DMS53 (cell line): ENCODE results near the gene RPS2.
A peak's percentile ranks its signal among the peaks of the same experiment; 100 is the strongest.
"Not testable (repeated sequence)": the region's sequence is repeated elsewhere in the genome, so short reads cannot be mapped to it uniquely, and the experiment has no call there.

Source experiments
- DNase-seq: peaks from one replicate; lab custom pipeline; 2025; lab: John Stamatoyannopoulos, UW

RPS2 gene

DNA sequence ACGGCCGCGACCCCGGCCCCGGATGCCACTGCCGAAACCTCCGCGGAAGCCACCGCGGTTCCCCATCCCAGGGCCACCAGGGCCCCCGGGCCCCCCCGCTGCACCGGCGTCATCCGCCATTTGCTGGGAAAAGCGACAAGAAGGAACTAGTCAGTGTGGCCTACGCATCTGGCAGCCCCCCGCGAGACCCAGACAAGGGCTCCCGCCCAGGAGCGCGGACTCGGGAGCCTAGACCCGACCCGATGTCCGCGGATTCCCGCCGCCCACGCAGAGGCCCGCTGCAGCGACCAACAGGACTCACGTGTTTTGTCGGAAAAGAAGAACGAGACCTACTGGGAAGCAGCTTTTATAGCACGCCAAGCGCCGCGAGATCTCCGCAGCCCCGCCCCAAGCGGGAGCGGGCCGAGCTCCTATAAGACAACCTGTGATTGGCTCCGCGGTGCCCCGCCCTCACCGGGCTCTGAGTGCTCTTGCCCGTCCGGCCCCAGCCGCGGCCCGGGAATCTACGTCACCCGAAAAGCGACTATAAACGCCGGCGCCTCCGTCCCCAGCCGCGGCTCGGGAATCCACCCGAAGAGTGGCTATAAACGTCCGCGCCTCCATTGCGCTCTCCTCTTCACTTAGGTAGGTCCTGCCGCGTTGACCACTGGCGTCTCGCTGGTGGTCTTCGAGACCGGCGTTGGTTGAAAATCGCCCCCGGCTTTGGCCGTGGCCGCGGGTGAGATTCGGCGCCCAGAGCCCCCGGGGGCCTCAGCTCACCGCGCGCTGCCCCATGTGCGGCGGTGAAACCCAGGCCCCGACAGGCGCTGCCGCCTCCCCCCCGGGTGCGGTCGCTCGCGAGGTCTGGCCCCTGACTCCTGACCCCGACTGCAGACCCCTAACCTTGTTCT, at the start of gene RPS2:
RPS2 (minus strand) TSS at position 321 of the 890 bp plus-strand sequence; CDS start at position 120, 201 bp downstream.
- DNase-seq: peak; percentile 98

DNA sequence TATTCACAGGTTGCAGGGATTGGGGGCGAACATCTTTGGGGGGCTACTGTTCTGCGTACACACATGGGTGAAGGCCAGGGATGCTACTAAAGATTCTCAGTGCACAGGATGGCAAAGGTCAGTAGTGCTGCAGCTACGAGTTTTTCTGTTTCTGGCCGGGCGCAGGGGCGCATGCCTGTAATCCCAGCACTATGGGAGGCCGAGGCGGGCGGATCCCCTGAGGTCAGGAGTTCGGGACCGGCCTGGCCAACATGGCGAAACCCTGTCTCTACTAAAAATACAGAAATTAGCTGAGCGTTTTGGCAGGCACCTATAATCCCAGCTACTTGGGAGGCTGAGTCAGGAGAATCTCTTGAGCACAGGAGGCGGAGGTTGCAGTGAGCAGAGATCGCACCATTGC, 48.9 kb upstream of the RPS2 start:
- DNase-seq: no peak

DNA sequence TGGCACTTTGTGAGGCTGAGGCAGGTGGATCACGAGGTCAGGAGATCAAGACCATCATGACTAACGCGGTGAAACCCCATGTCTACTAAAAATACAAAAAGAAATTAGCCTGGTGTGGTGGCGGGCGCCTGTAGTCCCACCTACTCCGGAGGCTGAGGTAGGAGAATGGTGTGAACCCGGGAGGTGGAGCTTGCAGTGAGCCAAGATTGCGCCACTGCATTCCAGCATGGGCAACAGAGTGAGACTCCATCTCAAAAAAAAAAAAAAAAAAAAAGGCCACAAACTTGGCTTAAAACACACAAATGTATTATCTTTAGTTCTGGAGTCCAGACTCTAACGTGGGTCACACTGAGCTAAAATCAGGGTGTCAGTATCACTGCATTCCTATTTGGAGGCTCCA, 47.1 kb upstream of the RPS2 start:
- not testable (repeated sequence) for DNase-seq

DNA sequence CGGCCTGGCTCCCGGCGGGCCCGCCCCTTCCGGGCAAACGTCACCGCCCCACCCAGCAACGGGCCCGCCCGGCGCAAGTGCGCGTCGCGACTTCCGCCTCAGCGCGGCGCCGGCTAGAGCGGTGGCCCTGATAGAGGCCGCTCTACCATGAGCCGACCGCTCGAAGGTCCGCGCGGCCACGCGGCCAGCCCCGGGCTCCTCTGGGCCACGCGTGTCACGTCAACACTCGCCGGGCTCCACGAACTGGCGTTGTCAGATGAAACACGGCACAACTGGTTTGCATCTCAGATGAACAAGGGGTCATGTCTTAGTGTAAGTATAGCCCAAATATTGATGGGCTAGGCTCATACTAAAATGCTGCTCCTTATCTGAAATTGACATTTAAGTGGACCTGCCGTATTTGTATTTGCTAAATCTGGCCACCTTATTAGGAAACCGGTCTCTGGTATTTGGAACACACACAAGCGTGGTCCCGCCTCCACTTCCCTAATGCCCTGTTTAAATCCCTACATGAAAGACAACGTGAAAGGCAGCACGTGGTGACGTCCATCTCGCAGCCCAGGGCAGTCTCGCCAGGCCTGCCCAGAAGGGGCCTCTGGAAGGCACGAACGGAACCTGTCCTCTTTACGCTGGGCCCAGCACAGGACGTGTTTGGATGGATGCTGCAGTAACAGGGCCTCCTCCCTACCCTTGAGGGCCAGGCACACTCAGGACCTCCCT, 45.3 kb upstream of the RPS2 start, which contains the start of gene ZNF598:
ZNF598 (minus strand) TSS at position 31 of the 720 bp plus-strand sequence.
- peak; percentile 95 for DNase-seq

DNA sequence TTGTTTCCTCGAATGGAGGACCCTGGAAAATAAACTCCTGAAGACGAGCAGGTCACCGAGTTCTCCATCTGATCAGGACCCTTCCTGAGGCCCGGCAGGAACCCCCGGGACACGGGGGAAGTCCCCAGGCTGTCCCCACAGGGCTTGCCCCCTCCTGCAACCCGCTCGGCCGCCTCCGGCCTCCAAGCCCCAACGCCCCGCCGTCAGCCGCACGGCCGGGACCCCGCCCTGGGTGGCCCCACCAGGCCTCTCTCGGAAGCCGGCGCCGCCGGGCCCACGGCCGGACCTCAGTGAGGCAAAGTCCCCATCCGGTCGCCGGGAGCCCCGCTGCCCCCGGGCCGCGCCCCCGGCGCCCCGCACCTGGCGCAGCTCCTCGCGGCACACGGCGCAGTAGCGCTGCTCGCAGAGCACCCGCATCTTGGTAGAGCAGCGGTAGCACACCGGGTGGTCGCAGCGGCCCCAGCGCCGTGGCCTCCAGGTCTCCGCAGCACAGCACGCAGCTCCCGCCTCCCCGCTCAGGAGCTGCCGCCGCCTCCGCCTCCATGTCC, 44.6 kb upstream of the RPS2 start:
- peak; percentile 64 for DNase-seq

DNA sequence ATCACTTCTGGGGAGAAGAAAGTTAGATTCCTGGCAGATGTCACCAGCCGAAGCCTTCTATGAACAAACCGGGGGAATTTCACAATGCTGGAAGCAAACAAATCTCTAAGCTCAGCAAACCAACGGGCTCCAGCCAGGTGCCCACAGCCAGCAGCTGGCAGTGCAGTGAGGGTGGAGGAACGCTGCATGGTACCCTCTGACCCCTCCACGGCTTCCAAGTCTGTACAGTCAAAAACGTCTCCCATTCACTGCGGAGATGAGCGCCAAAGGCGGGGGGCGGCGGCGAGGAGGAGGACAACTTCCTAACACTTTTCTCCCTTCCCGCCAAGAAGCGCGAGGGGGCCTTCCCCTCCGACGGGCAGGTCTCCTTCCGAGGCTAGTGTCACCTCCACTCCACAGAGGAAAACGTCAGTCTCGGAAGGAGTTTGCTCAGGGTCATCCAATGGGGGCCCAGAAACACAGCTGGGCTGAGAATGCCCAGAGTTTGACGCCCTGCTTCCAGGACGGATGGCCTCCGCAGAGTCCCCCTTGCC, 44.1 kb upstream of the RPS2 start:
- peak; percentile 62 for DNase-seq

DNA sequence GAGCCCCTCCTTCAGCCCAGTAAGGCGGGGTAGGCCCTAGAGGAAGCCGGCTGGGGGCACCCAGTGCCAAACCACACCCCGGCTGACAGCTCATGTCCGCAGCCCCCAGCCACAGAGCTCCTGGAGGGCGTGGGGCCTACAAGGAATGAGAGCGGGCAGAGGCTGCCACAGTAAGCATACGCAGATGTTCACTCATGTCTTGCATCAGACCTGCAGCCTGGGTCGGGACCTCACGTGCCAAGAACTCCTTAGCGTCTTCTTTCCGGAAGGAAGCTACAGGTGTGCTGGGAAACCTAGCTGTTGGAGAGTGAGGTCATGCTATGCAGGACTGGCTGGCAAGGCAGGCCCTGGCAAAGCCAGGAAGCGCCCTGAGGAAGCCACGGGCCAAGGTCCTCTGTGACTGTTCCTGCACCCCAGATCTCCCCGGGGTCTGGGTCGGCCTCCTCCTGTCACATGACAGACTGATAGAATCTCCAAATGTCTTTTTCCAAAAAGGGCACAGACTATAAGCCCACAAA, 43.4 kb upstream of the RPS2 start:
- peak; percentile 88 for DNase-seq

DNA sequence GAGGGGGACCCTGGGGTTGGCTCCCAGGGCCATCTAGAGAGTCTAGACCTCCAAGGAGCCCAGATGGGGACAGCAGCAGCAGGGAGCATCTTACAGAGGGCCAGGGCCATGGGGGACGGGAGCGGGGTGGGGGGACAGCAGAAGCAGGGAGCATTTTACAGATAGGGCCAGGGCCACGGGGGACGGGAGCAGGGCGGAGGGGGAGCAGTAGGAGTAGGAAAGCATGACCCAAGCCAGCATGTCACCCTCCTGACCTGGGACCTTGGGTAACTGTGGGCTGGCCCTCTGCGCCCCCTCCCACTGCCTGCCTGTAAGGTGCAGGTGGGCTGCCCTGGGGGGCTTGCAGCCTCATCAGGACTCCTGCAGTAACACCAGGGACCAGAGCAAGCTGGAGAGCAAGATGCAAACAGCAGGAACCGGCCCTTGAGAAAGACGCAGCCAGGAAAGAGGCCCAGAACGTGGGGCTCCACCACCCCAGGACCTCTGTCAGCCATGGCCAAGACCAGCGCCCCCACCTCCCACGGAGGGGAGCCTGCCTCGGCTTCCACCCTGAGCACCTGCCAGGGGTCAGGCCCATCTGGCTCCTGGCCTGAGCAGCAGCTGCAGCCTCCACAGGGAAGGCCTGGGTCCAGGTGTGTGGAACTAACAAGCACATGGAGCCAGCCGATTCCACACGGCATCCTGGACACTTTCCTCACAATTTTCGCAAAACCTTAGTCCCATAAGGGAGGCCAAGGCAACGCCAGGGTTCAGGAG, 42.6 kb upstream of the RPS2 start:
- DNase-seq: peak; percentile 25

DNA sequence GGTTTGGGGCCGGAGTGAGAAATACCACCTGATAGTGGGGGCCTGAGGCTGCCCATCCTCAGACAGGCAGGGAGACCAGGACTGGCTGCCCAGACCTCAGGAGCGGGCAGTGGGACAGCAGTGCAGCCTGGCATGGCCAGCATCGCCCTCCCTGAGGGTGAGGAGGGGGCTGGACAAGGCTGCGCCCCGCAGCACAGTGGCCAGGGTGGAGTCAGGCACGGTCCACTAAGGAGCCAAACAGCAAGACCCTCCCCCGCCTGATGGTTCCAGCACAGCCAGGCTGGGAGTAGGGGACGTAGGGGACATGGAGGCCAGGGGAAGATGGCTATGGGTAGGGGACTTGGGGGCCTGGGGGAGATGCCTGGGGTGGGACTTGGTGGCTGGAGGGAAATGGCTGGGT, 41.7 kb upstream of the RPS2 start:
- DNase-seq: no peak

DNA sequence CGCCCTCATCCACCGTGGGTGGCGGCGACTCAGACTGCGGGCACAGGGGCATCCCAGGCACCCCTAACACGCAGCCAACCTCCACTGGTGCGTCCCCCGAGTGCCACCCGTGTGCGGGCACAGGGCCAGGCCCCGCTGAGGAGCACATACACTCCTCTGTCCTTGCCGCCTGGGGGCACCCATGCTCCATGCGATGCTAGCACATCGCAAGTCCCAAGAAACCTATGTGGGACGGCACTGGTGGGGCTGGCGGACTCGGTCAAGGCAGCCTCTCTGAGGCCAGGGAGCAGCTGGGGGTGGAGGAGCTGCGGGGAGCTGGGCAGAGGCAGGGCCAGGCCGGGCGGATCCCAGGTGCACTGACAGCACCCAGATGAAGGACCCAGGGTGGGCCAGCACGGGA, 41.0 kb upstream of the RPS2 start:
- no peak for DNase-seq

DNA sequence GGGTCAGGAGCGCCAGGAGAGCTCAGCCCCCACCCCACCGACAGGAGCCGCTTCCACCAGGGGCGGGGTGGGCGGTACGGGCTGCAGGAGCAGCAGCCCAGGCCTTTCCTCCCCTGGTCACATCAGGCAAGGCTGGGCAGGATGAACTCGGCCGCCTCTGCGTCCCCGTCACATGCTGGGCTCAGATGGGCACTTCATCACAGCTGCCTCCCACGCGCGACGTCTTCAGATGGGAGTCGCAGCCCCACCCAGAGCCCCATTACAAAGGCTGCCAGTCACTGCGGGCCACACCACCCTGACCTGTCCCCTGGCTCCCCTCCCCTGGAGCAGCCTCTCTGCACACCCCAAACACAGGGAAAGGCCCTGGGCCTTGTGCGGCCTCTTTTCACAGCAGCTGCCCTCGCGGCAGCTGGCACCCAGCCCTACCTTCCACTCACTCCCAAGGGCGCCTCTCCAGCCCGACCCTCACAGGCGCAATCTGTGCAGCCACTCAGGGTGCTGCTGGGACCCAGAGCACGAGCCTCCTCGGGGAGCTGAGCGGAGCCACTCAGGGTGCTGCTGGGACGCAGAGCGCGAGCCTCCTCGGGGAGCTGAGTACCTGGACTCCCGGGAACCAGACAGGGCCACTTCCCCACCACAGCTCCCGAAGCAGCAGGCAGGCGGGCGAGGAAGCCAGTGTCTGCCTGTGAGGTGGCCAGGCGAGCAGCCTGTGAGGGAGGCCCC, 40.3 kb upstream of the RPS2 start:
- DNase-seq: peak; percentile 45

DNA sequence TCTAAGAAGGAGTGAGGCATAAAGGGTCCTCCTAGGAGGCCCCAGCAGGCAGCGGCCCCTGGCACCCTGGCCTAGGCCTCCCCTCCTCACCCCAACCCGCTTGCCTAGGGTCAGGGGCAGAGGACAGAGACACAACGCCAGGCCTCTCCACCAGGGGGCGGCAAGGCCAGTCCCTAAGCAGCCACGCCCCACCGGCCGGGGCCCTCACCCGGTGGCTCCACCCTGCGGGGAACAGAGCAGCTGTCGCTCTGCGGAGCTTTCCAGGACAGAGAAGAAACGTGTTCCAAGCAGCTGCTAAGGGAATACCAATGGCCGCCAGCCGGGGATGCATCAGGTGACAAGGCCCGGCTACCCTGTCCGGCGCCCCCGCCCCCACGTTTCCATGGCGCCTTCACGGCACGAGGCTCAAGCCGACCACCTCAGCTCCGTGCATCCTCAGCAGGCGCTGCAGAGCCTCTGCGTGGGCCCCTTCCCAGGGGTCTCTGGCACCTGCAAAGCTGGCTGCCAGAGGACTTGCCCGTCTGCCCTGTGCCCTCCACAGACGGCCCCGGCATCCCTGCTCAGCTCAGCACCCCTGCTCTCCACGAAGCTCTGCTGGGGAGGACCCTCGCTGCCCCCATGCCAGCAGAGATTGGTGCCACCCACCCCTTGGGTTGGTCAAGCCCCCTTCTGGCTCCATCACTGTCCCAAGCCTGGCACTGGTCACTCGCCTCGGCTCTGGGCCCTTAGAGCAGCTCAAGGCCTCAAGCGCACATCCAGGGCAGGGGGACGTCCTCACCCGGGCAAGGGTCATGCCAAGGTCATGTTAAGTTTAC, 39.4 kb upstream of the RPS2 start:
- DNase-seq: peak; percentile 97

DNA sequence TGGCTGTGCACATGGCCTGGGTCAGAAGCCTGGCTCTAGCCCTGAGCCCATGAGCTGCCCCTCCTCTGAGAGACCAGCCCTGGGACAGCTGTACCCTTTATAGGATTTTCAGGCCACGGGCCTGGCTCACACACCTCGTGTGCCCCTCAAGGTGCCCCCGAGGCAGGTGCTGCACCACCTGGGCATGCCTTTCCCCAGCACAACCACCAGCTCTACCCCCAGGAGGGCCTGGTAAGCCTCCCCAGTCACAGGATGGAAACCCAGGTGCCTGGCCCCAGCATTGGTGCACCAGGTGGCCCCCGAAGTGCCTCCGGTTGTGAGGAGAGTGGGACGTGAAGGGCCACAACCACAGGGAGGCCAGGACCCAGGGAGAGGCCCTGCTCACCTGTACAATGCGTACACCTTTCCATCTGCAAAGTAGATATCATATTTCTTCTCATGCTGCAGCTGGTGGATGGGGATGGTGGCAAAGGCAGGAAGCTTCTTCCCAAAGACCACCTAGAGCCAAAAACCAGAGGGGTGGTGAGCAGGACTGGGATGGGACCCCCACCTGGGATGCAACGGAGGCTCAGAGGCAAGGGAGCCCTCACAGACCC, 38.7 kb upstream of the RPS2 start:
- DNase-seq: no peak

DNA sequence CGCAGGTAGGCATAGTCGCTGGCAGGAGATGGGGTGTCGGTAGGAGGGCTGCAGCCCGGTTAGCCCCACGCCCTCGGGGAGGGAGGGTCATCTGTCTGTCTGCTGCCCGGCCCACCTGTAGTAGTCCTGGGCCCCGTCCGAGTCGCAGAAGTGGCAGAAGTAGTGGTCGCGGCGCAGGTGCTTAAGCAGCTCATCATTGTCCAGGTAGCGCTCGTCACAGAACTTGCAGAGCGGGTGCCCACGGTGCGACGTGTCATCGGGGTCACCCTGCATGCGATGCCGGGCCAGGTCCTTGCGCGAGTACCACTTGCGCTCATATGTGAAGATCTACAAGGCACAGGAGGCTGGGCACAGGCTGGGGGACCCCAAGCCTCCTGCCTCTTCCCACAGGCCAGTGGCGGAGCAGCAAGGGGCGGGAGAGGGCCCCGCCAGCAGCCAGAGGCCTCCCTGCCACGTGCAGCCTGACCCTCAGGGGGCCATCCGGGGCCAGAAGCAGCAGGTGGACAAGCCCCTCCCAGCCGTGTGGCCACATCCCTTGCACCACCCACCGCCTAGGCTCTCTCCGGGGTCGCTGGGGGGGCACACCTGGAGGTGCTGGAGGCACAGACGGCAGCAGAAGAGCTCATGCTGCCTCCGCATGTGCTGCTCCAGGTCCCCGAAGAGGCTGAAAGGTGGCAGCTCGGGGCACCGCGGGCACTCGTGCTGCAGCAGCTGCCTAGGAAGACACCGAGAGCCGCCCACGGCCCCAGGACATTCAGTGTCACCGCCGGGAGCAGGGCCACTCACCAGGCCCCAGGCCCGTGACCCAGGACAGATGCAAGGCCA, 38.0 kb upstream of the RPS2 start:
- no peak for DNase-seq

DNA sequence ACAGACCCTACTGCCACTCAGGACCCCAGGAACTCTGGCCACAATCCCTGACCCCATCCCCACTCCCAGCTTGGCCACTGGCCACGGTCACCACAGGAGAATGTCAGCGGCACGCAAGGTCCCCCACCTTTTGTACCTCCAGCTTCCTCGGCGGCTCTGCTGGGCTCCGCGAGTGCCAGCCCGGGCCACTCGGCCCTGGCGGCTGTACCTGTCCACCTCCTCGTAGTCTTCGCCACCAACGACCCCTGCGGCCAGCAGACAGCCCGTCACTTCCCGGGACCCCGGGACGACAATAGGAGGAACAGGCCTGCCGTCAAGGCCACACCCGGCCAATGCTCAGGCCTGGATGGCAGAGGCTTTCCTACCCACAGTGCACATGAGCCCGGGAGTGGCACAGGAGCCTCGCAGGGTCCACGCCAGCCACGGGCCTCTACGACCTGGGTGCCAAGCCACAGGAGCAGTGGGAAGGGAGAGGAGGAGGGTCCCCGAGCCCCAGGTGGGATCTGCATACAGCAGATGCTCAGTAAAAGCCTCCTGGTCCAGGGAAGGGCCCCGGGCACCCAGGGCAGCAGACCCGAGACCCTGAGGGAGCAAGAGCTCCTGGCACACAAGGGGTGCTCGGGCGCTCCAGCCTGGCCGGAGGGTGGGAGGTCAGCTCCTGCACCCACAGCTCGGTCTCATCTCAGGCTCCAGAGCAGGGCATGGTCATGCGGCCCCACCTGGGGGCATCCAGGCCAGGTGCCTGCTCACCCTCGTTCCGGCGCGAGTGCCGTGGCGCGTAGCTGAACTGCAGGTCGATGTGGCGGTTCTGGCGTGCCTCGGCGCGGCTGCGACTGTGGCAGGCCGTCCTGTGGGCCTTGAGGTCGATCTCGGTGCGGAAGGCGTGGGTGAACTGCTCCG, 37.1 kb upstream of the RPS2 start:
- no peak for DNase-seq

DNA sequence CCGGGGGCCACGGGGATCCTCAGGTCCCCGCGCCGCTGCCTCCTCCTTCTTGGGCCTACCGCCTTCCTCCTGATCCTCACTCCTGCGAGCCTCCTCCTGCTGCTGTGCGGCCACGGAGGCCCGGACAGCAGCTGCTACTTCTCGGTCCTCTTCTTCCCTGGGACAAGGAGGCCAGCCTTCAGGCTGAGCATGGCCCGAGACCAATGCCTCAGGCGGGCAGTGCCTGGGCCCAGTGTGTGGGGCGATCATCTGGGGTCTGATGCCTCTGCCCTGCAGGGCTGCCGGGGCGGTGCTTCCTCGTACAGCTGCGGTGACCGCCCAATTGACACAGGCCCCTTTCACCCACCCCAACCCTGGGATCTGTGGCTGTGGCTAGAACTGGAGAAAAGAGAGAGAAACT, 36.4 kb upstream of the RPS2 start:
- no peak for DNase-seq

DNA sequence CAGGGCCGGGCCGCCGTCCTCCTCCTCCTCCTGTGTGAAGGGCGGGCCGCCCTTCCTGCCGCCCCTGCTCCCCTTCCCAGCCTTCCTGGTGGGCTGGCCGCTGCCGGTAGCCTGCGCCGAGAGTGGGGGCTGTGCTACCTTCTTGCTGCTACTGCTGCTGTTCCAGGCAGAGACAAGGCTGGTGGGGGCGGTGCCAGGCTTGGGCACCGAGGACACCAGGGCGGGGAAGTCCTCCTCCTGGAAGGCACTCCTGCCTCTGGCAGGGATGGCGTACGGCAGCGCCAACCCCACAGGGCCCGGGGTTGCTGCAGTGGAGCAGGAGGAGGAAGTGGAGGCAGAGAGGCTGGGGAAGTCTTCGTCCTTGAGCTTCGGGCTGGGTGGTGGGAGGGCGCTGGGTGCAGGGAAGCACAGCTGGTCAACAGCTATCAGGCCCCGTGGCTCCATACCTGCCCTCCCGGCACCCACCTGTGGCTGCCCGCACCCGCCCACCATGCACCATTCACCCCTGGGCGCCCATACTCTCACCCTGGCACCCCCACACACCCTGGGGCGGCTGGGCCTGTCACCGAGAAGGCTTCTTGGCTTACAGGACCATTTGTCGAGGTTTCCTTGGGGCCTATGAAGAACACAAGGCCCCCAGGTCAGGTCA, 35.4 kb upstream of the RPS2 start:
- no peak for DNase-seq
